HG03045 (cell line): ENCODE data around the gene TRA2B.

Experiments used
- ATAC-seq: cut with Tn5 transposase; IDR thresholded peaks from one replicate; pipeline ENCODE4 v1.9.1; 2021; ENCODE audit warnings: mild to moderate bottlenecking, moderate library complexity; ENCODE audit not compliant: unreplicated experiment

TRA2B gene

GRCh38 chr3:185954366-185954723 is 16.5 kb upstream of the TRA2B start:
- ATAC-seq: no peak

GRCh38 chr3:185950728-185951127 is 12.9 kb upstream of the TRA2B start:
- no peak for ATAC-seq

GRCh38 chr3:185949515-185949914 is 11.7 kb upstream of the TRA2B start:
- ATAC-seq: no peak

DNA sequence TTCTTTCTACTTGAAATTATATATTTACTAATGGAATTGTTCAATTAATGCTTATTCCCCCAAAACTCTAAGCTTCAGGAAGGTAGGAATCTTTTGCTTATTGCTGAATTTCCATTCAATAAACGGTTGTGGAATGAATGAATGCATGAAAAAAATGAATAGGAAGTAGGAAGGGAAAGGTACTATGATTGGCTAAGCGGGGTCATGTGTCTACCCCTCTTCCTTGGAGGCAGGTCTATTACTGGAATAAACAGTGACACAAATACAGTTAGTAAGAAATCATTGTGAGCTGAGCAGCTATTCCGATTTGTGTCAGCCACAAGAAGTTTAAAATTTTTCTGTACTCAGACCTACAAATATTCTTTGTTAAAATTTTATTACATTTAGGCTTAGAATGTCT is 10.5 kb upstream of the TRA2B start:
- ATAC-seq: no peak

- peak; percentile 10 for ATAC-seq
These were observed 5.9 kb upstream of the TRA2B start for GRCh38 chr3:185943760-185944106.

DNA sequence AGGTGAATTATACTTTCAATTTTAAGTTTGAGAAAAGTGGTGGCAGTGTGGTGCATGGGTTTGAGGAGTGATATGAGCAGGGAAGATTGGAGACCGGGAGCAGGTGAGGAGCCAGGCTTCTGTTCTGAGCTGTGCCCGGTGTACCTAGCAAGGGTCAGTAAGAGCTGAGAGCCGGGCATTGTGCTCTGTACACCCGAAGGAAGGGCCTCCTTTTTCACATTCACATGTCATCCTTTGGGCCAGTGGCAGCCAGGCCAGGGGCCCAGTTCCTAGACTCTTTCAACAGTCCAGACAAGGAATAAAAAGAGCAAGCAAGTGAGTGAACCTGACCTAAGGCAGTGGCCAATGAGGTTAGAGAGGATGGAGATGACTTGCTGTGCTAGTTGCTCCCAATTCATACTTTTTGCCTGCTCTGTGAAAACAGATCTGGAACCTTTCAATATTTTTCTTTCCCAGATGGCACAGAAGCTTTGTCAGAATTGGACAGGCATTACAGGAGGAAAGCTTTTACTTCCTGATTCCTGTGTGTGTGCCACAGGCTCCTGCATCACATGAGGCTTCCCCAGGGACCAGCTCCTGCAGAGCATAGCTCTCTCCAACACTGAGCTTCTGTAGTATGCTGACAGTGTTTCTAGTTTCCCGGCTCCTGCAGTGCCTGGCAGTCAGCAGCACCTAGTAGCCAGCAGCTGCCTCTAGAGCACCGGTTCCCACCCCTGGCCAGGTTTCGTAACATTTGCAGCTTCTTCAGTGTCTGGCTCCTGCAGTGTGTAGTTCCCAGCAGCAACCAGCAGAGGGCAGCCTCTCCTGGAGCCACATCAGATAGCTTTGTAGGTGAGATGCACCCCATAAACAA is 5.3 kb upstream of the TRA2B start:
- peak; percentile 85 for ATAC-seq

- ATAC-seq: no peak
These were observed 4.6 kb upstream of the TRA2B start for GRCh38 chr3:185942396-185942795.

DNA sequence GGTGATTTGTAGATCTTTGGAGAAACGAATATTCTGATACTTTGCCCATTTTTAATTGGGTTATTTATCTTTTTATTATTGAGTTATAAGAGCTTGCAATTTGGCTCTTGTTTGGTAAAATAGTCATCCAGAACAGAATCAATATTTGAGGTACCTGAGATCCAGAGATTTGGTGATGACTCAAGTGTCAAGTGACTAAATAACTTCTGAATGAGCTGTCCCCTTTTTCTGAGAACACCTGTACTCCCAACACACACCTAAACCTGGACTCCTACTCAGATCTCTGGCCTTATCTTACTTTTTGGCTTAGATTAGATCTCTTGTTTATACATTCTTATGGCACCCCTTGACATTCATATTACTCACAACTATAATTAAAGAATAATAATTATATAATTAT is 3.1 kb upstream of the TRA2B start:
- ATAC-seq: no peak

GRCh38 chr3:185939721-185940120 is 1.9 kb upstream of the TRA2B start:
- no peak for ATAC-seq

DNA sequence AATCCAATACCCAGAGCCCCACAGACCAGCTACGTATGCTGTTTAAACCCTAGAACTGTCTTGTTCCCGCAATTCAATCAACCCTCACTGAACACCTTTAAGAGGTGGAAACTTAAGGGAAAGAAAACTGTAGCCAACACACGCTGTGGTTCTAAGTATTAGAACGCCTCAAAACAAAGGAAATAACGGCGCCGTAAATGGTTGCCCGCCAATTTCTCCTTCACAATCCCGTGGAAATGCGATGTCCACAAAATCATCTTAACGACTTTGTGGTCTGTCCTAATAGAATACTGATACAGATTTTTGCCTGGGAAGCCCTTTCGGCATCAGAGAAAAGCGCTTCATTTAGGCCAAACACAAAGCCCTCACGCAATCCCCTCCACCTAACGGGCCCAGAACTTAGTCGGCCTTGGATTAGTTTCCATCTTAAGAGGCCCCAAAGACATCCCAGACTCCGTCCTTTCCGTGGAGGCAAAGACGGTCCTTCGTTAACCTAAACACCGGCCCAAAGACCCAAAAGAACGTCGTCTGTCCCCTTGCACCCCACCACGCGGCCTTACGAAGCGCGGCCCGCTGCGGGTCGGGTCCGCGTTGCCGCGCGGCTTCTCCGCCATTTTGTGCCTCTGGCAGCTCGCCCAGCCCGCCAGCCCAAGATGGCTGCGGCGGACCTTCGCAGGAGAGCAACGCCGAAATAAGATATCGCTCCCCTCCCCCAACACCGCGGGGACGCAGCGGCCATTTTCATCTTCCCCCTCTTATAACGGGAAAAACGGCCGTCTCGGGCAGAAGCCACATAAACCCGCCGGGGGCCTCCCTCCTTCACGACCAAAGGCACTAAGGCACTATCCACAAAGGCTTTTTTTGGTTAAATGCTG is 763 bp downstream of the TRA2B start:
- peak; percentile 49 for ATAC-seq

- ATAC-seq: no peak
These were observed 1.6 kb downstream of the TRA2B start for GRCh38 chr3:185936273-185936629.

- no peak for ATAC-seq
These were observed 2.1 kb downstream of the TRA2B start for GRCh38 chr3:185935465-185936272.

DNA sequence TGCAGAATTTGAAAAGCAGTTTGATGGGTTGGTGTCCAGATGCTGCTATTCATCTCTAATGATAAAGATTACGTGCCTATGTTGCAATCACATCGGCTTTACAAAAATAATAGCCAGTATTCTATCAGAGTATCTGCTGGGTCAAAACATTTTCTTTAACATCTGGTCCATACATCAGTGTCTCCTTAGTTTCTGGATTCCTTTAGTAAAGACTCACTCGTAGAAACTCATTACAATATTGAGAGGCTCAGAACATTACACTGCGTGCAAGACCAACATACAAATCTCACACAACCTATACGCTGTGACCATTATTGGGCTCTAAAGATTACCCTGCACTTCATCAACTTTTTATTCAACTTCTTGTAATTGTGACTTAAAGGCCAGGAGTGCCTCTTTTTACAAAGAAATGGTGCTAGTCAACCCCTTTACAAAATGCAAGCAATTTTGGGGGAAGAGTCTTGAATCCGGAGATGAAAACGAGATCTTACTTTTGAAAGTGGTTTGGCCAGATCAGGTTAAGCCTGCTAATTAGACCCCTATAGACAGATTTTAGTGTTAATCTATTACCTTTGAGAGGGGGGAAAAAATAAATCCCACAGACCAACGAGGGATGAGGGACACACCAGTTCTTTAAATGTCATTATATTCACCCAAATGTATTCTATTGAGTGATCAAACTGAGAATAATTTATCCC is 2.9 kb downstream of the TRA2B start:
- no peak for ATAC-seq

- ATAC-seq: no peak
These were observed 3.6 kb downstream of the TRA2B start for GRCh38 chr3:185934174-185934557.

- no peak for ATAC-seq
These were observed 4.2 kb downstream of the TRA2B start for GRCh38 chr3:185933374-185934173.

DNA sequence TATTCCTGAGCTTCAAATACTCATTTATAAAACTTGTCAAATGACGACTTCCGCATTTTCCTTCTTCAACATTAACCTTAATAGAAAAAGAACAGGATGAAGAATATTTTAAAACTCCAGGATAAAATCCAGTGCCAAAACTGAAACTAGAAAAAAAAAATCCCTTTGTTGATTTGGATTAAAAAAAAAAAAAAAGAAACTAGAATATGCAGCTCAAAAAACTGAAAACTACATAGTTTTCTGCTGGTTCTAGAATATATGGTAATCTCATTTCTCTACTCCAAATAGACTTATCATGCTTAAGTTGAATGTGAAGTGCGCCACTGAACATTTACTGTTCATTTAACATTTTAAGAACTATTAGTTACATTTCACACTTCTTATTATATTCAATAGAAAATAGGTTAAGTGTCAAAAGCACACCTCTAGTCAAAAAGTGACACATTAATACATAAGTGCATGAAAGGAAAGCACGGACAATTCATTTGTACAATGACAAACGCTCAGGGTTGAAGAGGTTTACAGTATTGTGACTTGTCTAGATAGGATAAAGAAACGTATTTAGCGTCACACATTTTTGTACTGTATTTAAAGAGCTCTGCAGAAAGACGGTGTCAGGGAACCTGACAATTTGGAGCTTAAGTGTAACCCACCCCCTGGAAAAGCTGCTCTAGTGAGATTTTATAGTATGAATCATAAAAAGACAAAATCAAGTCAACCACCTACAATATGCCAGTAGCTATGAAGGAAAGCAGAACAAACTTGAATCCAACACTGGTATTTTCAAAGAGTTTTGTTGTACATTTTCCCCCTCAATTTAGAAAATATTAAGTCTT is 5.8 kb downstream of the TRA2B start:
- ATAC-seq: no peak

- ATAC-seq: no peak
These were observed 7.3 kb downstream of the TRA2B start for GRCh38 chr3:185930393-185931107.
